IMR-90 (cell line): ENCODE data around the gene PHOX2A. TPM values are rescaled to one million over a fixed set of nuclear protein-coding genes. Genes with fewer than 3 reads are reported as not detected.

ENCODE experiments used
- ATAC-seq: fragments of 200-7000 bp; cut with Tn5 transposase; 2 replicates; pipeline ENCODE4 v1.9.1; 2020; ENCODE audit warnings: low read depth, mild to moderate bottlenecking, moderate library complexity
- BruUV-seq: library from RNA; stranded (reverse); fragments of 400-500 nt; replicated peaks from 2 replicates; lab custom pipeline; 2021; lab: Mats Ljungman, UMichigan
- CTCF ChIA-PET: fragments of 300-600 bp; formaldehyde crosslinking; extraction: SDS; loops from one replicate; lab custom pipeline; 2021; ENCODE audit warnings: antibody characterized with exemption; lab: Yijun Ruan, JAX
- POLR2A ChIA-PET: fragments of 300-600 bp; sonication (Branson Sonifier 250); formaldehyde crosslinking; loops from one replicate; lab custom pipeline; 2022; ENCODE audit warnings: antibody characterized with exemption; ENCODE audit not compliant: unreplicated experiment; lab: Charles Lee
- DNase-seq: peaks from one replicate; pipeline ENCODE4 v3.0.0; 2013
- H2AFZ ChIP-seq: replicated peaks from 2 replicates; pipeline ENCODE3; 2013; ENCODE audit warnings: low read length, mild to moderate bottlenecking; ENCODE audit not compliant: poor library complexity
- H2AK5ac ChIP-seq: 2 replicates; pipeline ENCODE4 v1.6.1; 2013; ENCODE audit warnings: low read depth, low read length, inconsistent platforms
- H2AK9ac ChIP-seq: replicated peaks from 2 replicates; pipeline ENCODE3; 2013; ENCODE audit warnings: mild to moderate bottlenecking, low read depth, low read length, moderate library complexity; ENCODE audit not compliant: poor library complexity
- H2BK120ac ChIP-seq: 2 replicates; pipeline ENCODE4 v1.6.1; 2013; ENCODE audit warnings: low read depth, low read length, inconsistent platforms
- H2BK15ac ChIP-seq: 3 replicates; pipeline ENCODE4 v1.6.1; 2013; ENCODE audit warnings: low read depth, low read length, inconsistent platforms
- H2BK20ac ChIP-seq: 2 replicates; pipeline ENCODE4 v1.6.1; 2013; ENCODE audit warnings: low read depth, mild to moderate bottlenecking, inconsistent platforms, low read length, moderate library complexity
- H2BK5ac ChIP-seq: 2 replicates; pipeline ENCODE4 v1.6.1; 2013; ENCODE audit warnings: mild to moderate bottlenecking, low read depth, low read length, inconsistent platforms; ENCODE audit not compliant: poor library complexity, severe bottlenecking
- H3K14ac ChIP-seq: replicated peaks from 2 replicates; pipeline ENCODE4 v1.6.1; 2013; ENCODE audit warnings: low read depth, low read length, inconsistent platforms
- H3K18ac ChIP-seq: 2 replicates; pipeline ENCODE4 v1.6.1; 2013; ENCODE audit warnings: low read depth, low read length, control low read depth
- H3K23ac ChIP-seq: 2 replicates; pipeline ENCODE4 v1.6.1; 2013; ENCODE audit warnings: low read depth, low read length, inconsistent platforms
- H3K27ac ChIP-seq: 2 replicates; pipeline ENCODE4 v1.5.1; 2013; ENCODE audit warnings: mild to moderate bottlenecking, control low read depth, low read length; ENCODE audit not compliant: insufficient read depth
- H3K27me3 ChIP-seq: 2 replicates; pipeline ENCODE4 v1.6.1; 2013; ENCODE audit warnings: low read length; ENCODE audit not compliant: control insufficient read depth, insufficient read depth
- H3K36me3 ChIP-seq: 2 replicates; pipeline ENCODE4 v1.6.1; 2013; ENCODE audit warnings: low read length, mixed read lengths; ENCODE audit not compliant: control insufficient read depth, insufficient read depth
- H3K4ac ChIP-seq: 2 replicates; pipeline ENCODE4 v1.6.1; 2013; ENCODE audit warnings: low read depth, low read length, inconsistent platforms
- H3K4me1 ChIP-seq: 2 replicates; pipeline ENCODE4 v1.6.1; 2013; ENCODE audit warnings: low read length, mixed read lengths; ENCODE audit not compliant: control insufficient read depth, insufficient read depth
- H3K4me2 ChIP-seq: 2 replicates; pipeline ENCODE4 v1.6.1; 2013; ENCODE audit warnings: low read depth, mild to moderate bottlenecking, control low read depth, low read length, moderate library complexity
- H3K4me3 ChIP-seq: 2 replicates; pipeline ENCODE4 v1.5.1; 2013; ENCODE audit warnings: low read depth, mild to moderate bottlenecking, control low read depth, low read length, moderate library complexity; ENCODE audit not compliant: insufficient read depth
- H3K56ac ChIP-seq: 2 replicates; pipeline ENCODE4 v1.6.1; 2013; ENCODE audit warnings: low read length, inconsistent platforms; ENCODE audit not compliant: insufficient read depth; ENCODE audit errors: extremely low read depth
- H3K79me1 ChIP-seq, 2 experiments: 2 replicates each; pipeline ENCODE4 v1.6.1; 2013; ENCODE audit warnings: low read length in 2 of 2, inconsistent platforms in 1 of 2, low read depth in 1 of 2
- H3K9ac ChIP-seq: 2 replicates; pipeline ENCODE4 v1.6.1; 2013; ENCODE audit warnings: low read depth, low read length, control low read depth
- H3K9me1 ChIP-seq: 2 replicates; pipeline ENCODE4 v1.6.1; 2013; ENCODE audit warnings: low read length, inconsistent platforms; ENCODE audit not compliant: insufficient read depth
- H3K9me3 ChIP-seq: 2 replicates; pipeline ENCODE4 v1.6.1; 2013; ENCODE audit warnings: low read length; ENCODE audit not compliant: control insufficient read depth, insufficient read depth
- H4K20me1 ChIP-seq: 2 replicates; pipeline ENCODE4 v1.6.1; 2013; ENCODE audit warnings: low read length, inconsistent platforms; ENCODE audit not compliant: insufficient read depth
- H4K5ac ChIP-seq: 2 replicates; pipeline ENCODE4 v1.6.1; 2013; ENCODE audit warnings: mild to moderate bottlenecking, low read depth, low read length, control low read depth
- H4K8ac ChIP-seq, 2 experiments: 2 replicates each; pipeline ENCODE4 v1.6.1; 2013; ENCODE audit warnings: low read depth in 2 of 2, low read length in 2 of 2, control low read depth in 1 of 2, inconsistent platforms in 1 of 2
- H4K91ac ChIP-seq: 2 replicates; pipeline ENCODE4 v1.6.1; 2013; ENCODE audit warnings: low read depth, low read length, inconsistent platforms; ENCODE audit not compliant: insufficient read depth
- BHLHE40 ChIP-seq: fragments of 150-350 bp; IDR thresholded peaks from 2 replicates; pipeline ENCODE4 v1.6.1; 2016; ENCODE audit warnings: mild to moderate bottlenecking, low read depth, low read length
- MAZ ChIP-seq: IDR thresholded peaks from 2 replicates; pipeline ENCODE4 v1.6.1; 2012; ENCODE audit warnings: low read depth, mild to moderate bottlenecking, low read length, improper control_type of control experiment, moderate library complexity, borderline replicate concordance
- POLR2A ChIP-seq: IDR thresholded peaks from 2 replicates; pipeline ENCODE4 v1.6.1; 2012; ENCODE audit warnings: mild to moderate bottlenecking, low read depth, low read length
- RAD21 ChIP-seq: IDR thresholded peaks from 2 replicates; pipeline ENCODE4 v1.6.1; 2012; ENCODE audit warnings: low read length, improper control_type of control experiment
- RCOR1 ChIP-seq: IDR thresholded peaks from 2 replicates; pipeline ENCODE4 v1.6.1; 2012; ENCODE audit warnings: mild to moderate bottlenecking, low read length, improper control_type of control experiment; ENCODE audit not compliant: insufficient replicate concordance
- RFX5 ChIP-seq: IDR thresholded peaks from 2 replicates; pipeline ENCODE4 v1.8.0; 2012; ENCODE audit warnings: low read depth, mild to moderate bottlenecking, low read length, moderate library complexity
- WGBS, 2 experiments: methylation state at CpG; one replicate each; pipeline versions ENCODE4 v1.1.5 to v1.1.7; 2013; ENCODE audit warnings: missing lambda C conversion rate in 2 of 2; ENCODE audit not compliant: insufficient read length in 1 of 2; ENCODE audit errors: extremely low coverage in 2 of 2; 5-methylcytosine and 5-hydroxymethylcytosine counted together
- dilution Hi-C: fragments of 300-500 bp; cut with HindIII; formaldehyde crosslinking; loops from one replicate; pipeline ENCODE4 v1.14.3; 2018; ENCODE audit warnings: low sequenced_read_pairs; ENCODE audit not compliant: unreplicated experiment
- in situ Hi-C: fragments of 300-500 bp; cut with MboI; formaldehyde crosslinking; loops from 3 replicates; pipeline ENCODE4 v1.14.3; 2019; ENCODE audit warnings: low sequenced_read_pairs, inconsistent platforms, mixed read lengths
- intact Hi-C: fragments of 100-400 bp; cut with micrococcal nuclease; formaldehyde crosslinking; loops from 2 replicates; pipeline ENCODE4 v1.10.0; 2022
- polyA plus RNA-seq, 3 experiments: library from polyadenylated mRNA; depleted of rRNA; stranded (reverse); fragments of >200 nt; gene quantifications; 2 replicates each; pipeline ENCODE4 v1.2.3, GENCODE V29; 2012; ENCODE audit warnings: low replicate concordance in 1 of 3
- total RNA-seq: library from RNA; depleted of rRNA; stranded (reverse); fragments of >200 nt; gene quantifications from 2 replicates; pipeline ENCODE4 v1.2.3, GENCODE V29; 2012

Gene PHOX2A
- total and polyA plus RNA-seq, 2 of the 4 experiments (the other 2 are of a cell fraction): not detected

GRCh38 chr11:72216638-72217037 is 27.3 kb downstream of the PHOX2A start, which contains the start of gene FOLR2:
Gene FOLR2 (plus strand): TSS chr11:72216794. CDS start chr11:72218585, 1,791 bp downstream.
- Histone ChIP-seq H3K36me3 (no peaks in the 10 kb centered on the region), H3K56ac (no peak within 1 kb of the TSS), H3K4me3 (no peak within 1 kb of the TSS), H3K23ac (no peak within 1 kb of the TSS), H3K27ac (no peak within 1 kb of the TSS), H3K4me2 (no peak within 1 kb of the TSS), H4K5ac (no peak within 1 kb of the TSS), H2BK5ac (no peak within 1 kb of the TSS), H3K4ac (no peak within 1 kb of the TSS), H2BK120ac (no peak within 1 kb of the TSS), H2BK20ac (no peak within 1 kb of the TSS), H2AK9ac (no peak within 1 kb of the TSS), H3K9ac (no peak within 1 kb of the TSS), H4K91ac (no peak within 1 kb of the TSS), H4K8ac (no peak within 1 kb of the TSS), H2AK5ac (no peak within 1 kb of the TSS), H4K20me1 (no peaks in the 10 kb centered on the region), H3K4me1 (no peaks in the 10 kb centered on the region), H3K27me3 (peaks cover 38% of the 10 kb centered on the region), H3K14ac (no peak within 1 kb of the TSS), H3K18ac (no peak within 1 kb of the TSS), H2BK15ac (no peak within 1 kb of the TSS), H2AFZ (no peak within 1 kb of the TSS), H3K79me1 (no peaks in the 10 kb centered on the region), H3K9me3 (no peaks in the 10 kb centered on the region), H3K9me1 (no peaks in the 10 kb centered on the region)
- in situ Hi-C loops: no loop called here
- BruUV-seq: no TSS peak
- ATAC-seq: no peak
- no peak for DNase-seq
- no CpG with 5 or more reads among the region's 6 CpGs for WGBS, 2 experiments
- ChIA-PET POLR2A (interaction anchor here (0.5 kb wide), 1 partner anchor 281 kb away, joined by 3 read pairs; no protein-coding TSS in a partner anchor), CTCF (no interaction called here)
- TF ChIP-seq RAD21 (no peak), POLR2A (no peak), RCOR1 (no peak), MAZ (no peak), RFX5 (no peak), BHLHE40 (no peak)
- intact Hi-C loops: no loop called here
- dilution Hi-C loops: no loop called here
